ENCODE data around the gene MLXIP.

DNA sequence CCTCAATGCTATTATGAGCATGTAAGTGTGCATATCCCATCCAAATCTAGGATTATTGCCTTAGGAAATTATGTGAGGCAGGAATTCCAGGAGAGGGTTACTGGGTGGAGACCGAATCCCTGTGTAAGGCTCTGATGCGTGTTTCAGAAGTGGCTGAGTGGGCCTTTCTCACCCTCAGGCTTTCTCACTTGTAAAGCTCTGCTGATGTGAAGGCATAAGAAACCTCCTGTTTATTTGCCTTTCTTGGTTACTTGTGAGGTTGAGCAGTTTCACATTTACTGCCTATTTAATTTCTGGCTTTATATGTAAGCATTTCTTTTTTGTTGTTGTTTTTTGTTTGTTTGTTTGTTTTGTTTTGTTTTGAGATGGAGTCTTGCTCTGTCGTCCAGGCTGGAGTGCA lies 84.4 kb downstream of the MLXIP start:
- TF ChIP-seq EZH2 (IDR thresholded peaks at IDR 0.05) (no peak), POLR2AphosphoS5 (IDR thresholded peaks at IDR 0.05; ENCODE audit: borderline replicate concordance, low read depth, low read length) (no peak), FOXP2 (optimal IDR thresholded peaks at IDR 0.05; ENCODE audit: control extremely low read depth, extremely low read length, insufficient read depth) (no peak)

All from SK-N-MC (cell line).